ENCODE results near the gene SLC6A8.

DNA sequence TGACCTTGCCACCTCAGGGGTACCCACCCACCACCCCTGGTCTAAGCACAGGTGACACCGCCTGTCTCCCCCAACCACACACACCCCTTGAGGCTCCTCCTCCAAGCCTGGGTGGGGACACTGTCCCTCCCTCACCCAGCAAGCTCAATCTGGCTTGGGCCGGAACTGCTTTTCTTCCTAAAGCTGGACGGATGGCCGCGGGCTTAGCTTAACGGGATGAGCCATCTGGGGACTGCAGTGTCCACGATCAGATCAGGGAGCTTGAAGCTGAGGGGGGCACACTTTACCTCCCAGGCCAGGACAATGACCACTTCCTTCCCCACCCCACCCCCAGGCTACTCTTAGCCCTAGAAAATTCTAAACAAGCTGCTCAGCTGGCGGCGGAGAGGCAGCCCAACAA, 1.0 kb upstream of the SLC6A8 start:
- TF ChIP-seq, protein P1, sequence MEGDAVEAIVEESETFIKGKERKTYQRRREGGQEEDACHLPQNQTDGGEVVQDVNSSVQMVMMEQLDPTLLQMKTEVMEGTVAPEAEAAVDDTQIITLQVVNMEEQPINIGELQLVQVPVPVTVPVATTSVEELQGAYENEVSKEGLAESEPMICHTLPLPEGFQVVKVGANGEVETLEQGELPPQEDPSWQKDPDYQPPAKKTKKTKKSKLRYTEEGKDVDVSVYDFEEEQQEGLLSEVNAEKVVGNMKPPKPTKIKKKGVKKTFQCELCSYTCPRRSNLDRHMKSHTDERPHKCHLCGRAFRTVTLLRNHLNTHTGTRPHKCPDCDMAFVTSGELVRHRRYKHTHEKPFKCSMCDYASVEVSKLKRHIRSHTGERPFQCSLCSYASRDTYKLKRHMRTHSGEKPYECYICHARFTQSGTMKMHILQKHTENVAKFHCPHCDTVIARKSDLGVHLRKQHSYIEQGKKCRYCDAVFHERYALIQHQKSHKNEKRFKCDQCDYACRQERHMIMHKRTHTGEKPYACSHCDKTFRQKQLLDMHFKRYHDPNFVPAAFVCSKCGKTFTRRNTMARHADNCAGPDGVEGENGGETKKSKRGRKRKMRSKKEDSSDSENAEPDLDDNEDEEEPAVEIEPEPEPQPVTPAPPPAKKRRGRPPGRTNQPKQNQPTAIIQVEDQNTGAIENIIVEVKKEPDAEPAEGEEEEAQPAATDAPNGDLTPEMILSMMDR (IDR thresholded peaks at IDR 0.05) = no peak
- no peak for TF ChIP-seq POLR2A (IDR thresholded peaks at IDR 0.05)
- no peak for TF ChIP-seq POLR2AphosphoS5 (IDR thresholded peaks at IDR 0.05)

Measured in prostate gland (tissue), 2 donors.